GM23338 (cell line): ENCODE data around the gene PTPRN2.

ENCODE experiments used
- CREB1 ChIP-seq: fragments of 250-450 bp; sonication (Bioruptor Pico); IDR thresholded peaks from 2 replicates; pipeline ENCODE4 v1.5.0; 2020; ENCODE audit warnings: low read depth, mild to moderate bottlenecking, moderate library complexity
- EZH2 ChIP-seq: fragments of 200-600 bp; sonication (generic); IDR thresholded peaks from one replicate; pipeline ENCODE4 v1.8.0; 2017; ENCODE audit warnings: antibody characterized with exemption, mild to moderate bottlenecking, low read depth; ENCODE audit not compliant: unreplicated experiment
- EZH2phosphoT487 ChIP-seq: fragments of 200-600 bp; sonication (generic); IDR thresholded peaks from one replicate; pipeline ENCODE4 v1.8.1; 2018; ENCODE audit warnings: antibody characterized with exemption; ENCODE audit not compliant: unreplicated experiment
- JUNB ChIP-seq: IDR thresholded peaks from one replicate; pipeline ENCODE4 v1.6.1; 2016; ENCODE audit warnings: antibody characterized with exemption; ENCODE audit not compliant: unreplicated experiment
- NANOG ChIP-seq: IDR thresholded peaks from 2 replicates; pipeline ENCODE4 v1.6.1; 2016; ENCODE audit warnings: antibody characterized with exemption, borderline replicate concordance
- POLR2AphosphoS5 ChIP-seq: IDR thresholded peaks from 2 replicates; pipeline ENCODE4 v1.6.1; 2016; ENCODE audit warnings: antibody characterized with exemption, low read depth
- STAT1 ChIP-seq: IDR thresholded peaks from one replicate; pipeline ENCODE4 v1.6.1; 2016; ENCODE audit warnings: antibody characterized with exemption; ENCODE audit not compliant: unreplicated experiment
- ZNF114 ChIP-seq: fragments of 250-450 bp; sonication (Bioruptor Pico); IDR thresholded peaks from 2 replicates; pipeline ENCODE4 v1.5.0; 2020; ENCODE audit warnings: mild to moderate bottlenecking, moderate library complexity
- ZNF331 ChIP-seq: fragments of 250-450 bp; sonication (Bioruptor Pico); IDR thresholded peaks from 2 replicates; pipeline ENCODE4 v1.5.0; 2020; ENCODE audit warnings: low read depth, mild to moderate bottlenecking, moderate library complexity
- TF ChIP-seq, protein P1 (sequence below), 2 experiments: fragments of 200-600 bp in 1 of 2; sonication (generic) in 1 of 2; conservative IDR thresholded peaks; 2 replicates each; pipeline versions ENCODE4 v1.5.1 to v1.6.1; 2016 to 2017; ENCODE audit warnings: antibody characterized with exemption in 2 of 2, low read depth in 2 of 2, mild to moderate bottlenecking in 2 of 2, moderate library complexity in 1 of 2
- TF ChIP-seq, protein P2 (sequence below): IDR thresholded peaks from one replicate; pipeline ENCODE4 v1.6.1; 2018; ENCODE audit warnings: antibody characterized with exemption; ENCODE audit not compliant: unreplicated experiment
- TF ChIP-seq, protein P3 (sequence below): IDR thresholded peaks from 2 replicates; pipeline ENCODE4 v1.6.1; 2016; ENCODE audit warnings: antibody characterized with exemption
- TF ChIP-seq, protein P4 (sequence below): fragments of 250-450 bp; sonication (Bioruptor Pico); IDR thresholded peaks from 2 replicates; pipeline ENCODE4 v1.5.0; 2020; ENCODE audit warnings: mild to moderate bottlenecking, moderate library complexity

DNA sequence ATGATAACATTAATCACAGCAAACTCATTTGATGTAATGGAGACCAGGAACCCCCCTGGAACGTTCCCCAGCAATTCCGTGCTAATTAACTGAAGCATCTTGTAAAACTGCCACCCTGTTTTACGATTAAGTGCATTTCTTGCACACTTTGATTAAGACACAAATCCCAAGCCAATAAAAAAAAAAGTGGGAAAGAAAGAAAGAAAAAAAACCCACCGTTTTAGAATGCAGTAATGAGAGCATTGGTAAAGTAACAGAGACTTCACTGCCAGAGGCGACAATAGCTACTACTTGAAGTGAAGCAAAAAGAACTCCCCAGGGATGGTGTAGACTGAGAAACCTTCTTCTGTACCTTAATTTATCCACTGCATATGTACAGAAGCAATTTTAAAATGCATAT is 616.1 kb downstream of the PTPRN2 start:
- TF ChIP-seq POLR2AphosphoS5 (no peak), ZNF114 (CRISPR knock-in tag) (no peak), EZH2phosphoT487 (no peak), CREB1 (CRISPR knock-in tag) (no peak), EZH2 (no peak), STAT1 (no peak), JUNB (no peak), NANOG (no peak), ZNF331 (CRISPR knock-in tag) (no peak)
- TF ChIP-seq, protein P1, sequence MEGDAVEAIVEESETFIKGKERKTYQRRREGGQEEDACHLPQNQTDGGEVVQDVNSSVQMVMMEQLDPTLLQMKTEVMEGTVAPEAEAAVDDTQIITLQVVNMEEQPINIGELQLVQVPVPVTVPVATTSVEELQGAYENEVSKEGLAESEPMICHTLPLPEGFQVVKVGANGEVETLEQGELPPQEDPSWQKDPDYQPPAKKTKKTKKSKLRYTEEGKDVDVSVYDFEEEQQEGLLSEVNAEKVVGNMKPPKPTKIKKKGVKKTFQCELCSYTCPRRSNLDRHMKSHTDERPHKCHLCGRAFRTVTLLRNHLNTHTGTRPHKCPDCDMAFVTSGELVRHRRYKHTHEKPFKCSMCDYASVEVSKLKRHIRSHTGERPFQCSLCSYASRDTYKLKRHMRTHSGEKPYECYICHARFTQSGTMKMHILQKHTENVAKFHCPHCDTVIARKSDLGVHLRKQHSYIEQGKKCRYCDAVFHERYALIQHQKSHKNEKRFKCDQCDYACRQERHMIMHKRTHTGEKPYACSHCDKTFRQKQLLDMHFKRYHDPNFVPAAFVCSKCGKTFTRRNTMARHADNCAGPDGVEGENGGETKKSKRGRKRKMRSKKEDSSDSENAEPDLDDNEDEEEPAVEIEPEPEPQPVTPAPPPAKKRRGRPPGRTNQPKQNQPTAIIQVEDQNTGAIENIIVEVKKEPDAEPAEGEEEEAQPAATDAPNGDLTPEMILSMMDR (conservative IDR thresholded peaks at IDR 0.05; ENCODE audit: low read depth in 2 of 2) = no peak
- TF ChIP-seq, protein P2, sequence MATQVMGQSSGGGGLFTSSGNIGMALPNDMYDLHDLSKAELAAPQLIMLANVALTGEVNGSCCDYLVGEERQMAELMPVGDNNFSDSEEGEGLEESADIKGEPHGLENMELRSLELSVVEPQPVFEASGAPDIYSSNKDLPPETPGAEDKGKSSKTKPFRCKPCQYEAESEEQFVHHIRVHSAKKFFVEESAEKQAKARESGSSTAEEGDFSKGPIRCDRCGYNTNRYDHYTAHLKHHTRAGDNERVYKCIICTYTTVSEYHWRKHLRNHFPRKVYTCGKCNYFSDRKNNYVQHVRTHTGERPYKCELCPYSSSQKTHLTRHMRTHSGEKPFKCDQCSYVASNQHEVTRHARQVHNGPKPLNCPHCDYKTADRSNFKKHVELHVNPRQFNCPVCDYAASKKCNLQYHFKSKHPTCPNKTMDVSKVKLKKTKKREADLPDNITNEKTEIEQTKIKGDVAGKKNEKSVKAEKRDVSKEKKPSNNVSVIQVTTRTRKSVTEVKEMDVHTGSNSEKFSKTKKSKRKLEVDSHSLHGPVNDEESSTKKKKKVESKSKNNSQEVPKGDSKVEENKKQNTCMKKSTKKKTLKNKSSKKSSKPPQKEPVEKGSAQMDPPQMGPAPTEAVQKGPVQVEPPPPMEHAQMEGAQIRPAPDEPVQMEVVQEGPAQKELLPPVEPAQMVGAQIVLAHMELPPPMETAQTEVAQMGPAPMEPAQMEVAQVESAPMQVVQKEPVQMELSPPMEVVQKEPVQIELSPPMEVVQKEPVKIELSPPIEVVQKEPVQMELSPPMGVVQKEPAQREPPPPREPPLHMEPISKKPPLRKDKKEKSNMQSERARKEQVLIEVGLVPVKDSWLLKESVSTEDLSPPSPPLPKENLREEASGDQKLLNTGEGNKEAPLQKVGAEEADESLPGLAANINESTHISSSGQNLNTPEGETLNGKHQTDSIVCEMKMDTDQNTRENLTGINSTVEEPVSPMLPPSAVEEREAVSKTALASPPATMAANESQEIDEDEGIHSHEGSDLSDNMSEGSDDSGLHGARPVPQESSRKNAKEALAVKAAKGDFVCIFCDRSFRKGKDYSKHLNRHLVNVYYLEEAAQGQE = no peak
- TF ChIP-seq, protein P3, sequence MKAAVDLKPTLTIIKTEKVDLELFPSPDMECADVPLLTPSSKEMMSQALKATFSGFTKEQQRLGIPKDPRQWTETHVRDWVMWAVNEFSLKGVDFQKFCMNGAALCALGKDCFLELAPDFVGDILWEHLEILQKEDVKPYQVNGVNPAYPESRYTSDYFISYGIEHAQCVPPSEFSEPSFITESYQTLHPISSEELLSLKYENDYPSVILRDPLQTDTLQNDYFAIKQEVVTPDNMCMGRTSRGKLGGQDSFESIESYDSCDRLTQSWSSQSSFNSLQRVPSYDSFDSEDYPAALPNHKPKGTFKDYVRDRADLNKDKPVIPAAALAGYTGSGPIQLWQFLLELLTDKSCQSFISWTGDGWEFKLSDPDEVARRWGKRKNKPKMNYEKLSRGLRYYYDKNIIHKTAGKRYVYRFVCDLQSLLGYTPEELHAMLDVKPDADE = no peak
- TF ChIP-seq, protein P4, sequence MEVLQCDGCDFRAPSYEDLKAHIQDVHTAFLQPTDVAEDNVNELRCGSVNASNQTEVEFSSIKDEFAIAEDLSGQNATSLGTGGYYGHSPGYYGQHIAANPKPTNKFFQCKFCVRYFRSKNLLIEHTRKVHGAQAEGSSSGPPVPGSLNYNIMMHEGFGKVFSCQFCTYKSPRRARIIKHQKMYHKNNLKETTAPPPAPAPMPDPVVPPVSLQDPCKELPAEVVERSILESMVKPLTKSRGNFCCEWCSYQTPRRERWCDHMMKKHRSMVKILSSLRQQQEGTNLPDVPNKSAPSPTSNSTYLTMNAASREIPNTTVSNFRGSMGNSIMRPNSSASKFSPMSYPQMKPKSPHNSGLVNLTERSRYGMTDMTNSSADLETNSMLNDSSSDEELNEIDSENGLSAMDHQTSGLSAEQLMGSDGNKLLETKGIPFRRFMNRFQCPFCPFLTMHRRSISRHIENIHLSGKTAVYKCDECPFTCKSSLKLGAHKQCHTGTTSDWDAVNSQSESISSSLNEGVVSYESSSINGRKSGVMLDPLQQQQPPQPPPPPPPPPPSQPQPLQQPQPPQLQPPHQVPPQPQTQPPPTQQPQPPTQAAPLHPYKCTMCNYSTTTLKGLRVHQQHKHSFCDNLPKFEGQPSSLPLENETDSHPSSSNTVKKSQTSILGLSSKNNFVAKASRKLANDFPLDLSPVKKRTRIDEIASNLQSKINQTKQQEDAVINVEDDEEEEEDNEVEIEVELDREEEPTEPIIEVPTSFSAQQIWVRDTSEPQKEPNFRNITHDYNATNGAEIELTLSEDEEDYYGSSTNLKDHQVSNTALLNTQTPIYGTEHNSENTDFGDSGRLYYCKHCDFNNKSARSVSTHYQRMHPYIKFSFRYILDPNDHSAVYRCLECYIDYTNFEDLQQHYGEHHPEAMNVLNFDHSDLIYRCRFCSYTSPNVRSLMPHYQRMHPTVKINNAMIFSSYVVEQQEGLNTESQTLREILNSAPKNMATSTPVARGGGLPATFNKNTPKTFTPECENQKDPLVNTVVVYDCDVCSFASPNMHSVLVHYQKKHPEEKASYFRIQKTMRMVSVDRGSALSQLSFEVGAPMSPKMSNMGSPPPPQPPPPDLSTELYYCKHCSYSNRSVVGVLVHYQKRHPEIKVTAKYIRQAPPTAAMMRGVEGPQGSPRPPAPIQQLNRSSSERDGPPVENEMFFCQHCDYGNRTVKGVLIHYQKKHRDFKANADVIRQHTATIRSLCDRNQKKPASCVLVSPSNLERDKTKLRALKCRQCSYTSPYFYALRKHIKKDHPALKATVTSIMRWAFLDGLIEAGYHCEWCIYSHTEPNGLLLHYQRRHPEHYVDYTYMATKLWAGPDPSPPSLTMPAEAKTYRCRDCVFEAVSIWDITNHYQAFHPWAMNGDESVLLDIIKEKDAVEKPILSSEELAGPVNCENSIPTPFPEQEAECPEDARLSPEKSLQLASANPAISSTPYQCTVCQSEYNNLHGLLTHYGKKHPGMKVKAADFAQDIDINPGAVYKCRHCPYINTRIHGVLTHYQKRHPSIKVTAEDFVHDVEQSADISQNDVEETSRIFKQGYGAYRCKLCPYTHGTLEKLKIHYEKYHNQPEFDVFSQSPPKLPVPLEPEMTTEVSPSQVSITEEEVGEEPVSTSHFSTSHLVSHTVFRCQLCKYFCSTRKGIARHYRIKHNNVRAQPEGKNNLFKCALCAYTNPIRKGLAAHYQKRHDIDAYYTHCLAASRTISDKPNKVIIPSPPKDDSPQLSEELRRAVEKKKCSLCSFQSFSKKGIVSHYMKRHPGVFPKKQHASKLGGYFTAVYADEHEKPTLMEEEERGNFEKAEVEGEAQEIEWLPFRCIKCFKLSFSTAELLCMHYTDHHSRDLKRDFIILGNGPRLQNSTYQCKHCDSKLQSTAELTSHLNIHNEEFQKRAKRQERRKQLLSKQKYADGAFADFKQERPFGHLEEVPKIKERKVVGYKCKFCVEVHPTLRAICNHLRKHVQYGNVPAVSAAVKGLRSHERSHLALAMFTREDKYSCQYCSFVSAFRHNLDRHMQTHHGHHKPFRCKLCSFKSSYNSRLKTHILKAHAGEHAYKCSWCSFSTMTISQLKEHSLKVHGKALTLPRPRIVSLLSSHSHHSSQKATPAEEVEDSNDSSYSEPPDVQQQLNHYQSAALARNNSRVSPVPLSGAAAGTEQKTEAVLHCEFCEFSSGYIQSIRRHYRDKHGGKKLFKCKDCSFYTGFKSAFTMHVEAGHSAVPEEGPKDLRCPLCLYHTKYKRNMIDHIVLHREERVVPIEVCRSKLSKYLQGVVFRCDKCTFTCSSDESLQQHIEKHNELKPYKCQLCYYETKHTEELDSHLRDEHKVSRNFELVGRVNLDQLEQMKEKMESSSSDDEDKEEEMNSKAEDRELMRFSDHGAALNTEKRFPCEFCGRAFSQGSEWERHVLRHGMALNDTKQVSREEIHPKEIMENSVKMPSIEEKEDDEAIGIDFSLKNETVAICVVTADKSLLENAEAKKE (CRISPR knock-in tag) = no peak
